Suprapubic skin (tissue), 4 donors: ENCODE data around the gene NDOR1.

Experiments used
- CTCF ChIP-seq, 2 donors: fragments of 200-600 bp in 1 of 2; fragments of 450-650 bp in 1 of 2; sonication (generic) in 1 of 2; IDR thresholded peaks; one replicate each; pipeline ENCODE4 v1.5.1; 2016 to 2019; ENCODE audit warnings: antibody characterized with exemption in 2 of 2, mild to moderate bottlenecking in 1 of 2, moderate library complexity in 1 of 2
- POLR2A ChIP-seq, 2 donors: fragments of 450-650 bp; IDR thresholded peaks; one replicate each; pipeline ENCODE4 v1.6.1; 2017; ENCODE audit warnings: antibody characterized with exemption in 2 of 2, mild to moderate bottlenecking in 2 of 2, moderate library complexity in 2 of 2
- POLR2AphosphoS5 ChIP-seq, 3 donors: sonication (generic); formaldehyde crosslinking; IDR thresholded peaks; one replicate each; pipeline ENCODE4 v1.6.1; 2017; ENCODE audit warnings: antibody characterized with exemption in 3 of 3

DNA sequence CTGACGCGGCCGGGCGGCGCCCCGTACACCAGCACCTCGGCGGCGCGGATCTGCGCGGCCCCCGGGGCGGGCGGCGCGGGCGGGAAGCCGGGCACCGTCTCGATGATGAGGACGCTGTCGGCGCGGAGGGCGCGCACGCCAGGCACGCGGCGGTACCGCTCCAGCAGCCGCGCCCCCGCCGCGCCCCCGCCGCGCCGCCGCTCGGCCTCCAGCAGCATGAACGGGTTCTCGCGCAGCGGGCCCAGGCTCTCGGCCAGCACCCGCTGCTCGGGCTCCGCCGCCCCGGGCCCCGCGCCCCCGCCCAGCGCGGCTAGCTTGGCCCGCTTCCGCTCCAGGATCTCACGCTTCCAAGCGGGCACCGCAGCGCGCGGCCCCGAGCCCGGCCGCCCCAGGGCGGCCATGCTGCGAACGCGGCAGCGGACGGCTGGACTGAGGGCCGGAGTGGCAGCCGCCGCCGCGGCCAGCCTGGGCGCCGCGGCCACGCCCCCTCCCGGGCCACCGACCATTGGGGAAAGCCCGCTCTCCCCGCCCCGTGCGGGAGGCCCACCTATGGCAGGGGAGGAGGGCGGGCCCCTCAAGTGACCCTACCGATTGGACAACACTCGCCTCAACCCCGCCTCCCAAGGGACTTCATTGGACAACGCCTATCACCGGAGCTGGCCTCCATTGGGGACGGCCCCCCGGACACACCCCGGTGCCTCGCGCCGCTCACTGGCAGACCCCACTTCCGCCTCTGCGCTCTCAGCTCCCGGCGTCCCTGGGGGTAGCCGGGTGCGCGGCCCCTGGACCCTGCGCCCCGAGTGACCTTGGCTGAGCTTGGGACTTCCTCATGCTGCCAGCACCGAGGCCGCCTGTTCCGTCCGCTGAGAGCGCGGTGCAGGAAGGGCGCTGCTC lies 4.9 kb upstream of the NDOR1 start, which contains the start of gene TPRN:
- TF ChIP-seq CTCF (IDR thresholded peaks at IDR 0.05) (no peak), POLR2A (IDR thresholded peaks at IDR 0.05) (peak; percentile 66 to 75), POLR2AphosphoS5 (IDR thresholded peaks at IDR 0.05) (peak in 2 of 3 donors; percentile 49 to 75)
